IPS DF 4.7 (cell line): ENCODE data around the gene STARD9.

Source experiments
- DNase-seq: peaks from one replicate; pipeline ENCODE4 v3.0.0-alpha.2; 2013; ENCODE audit warnings: low spot score; ENCODE audit errors: extremely low read depth

The STARD9 gene

GRCh38 chr15:42728560-42728959 is 153.2 kb downstream of the STARD9 start:
- no peak for DNase-seq

- DNase-seq: no peak
These were observed 153.6 kb downstream of the STARD9 start for GRCh38 chr15:42728972-42729371.

- no peak for DNase-seq
These were observed 154.0 kb downstream of the STARD9 start for GRCh38 chr15:42729409-42729808.

GRCh38 chr15:42730135-42730534 is 154.7 kb downstream of the STARD9 start:
- no peak for DNase-seq

GRCh38 chr15:42730536-42730935 is 155.1 kb downstream of the STARD9 start:
- no peak for DNase-seq

- no peak for DNase-seq
These were observed 156.1 kb downstream of the STARD9 start for GRCh38 chr15:42731461-42731860.

GRCh38 chr15:42732095-42732827 is 156.9 kb downstream of the STARD9 start:
- DNase-seq: no peak

GRCh38 chr15:42733027-42733426 is 157.6 kb downstream of the STARD9 start:
- DNase-seq: no peak

GRCh38 chr15:42734076-42734672 is 158.8 kb downstream of the STARD9 start:
- no peak for DNase-seq

- no peak for DNase-seq
These were observed 160.2 kb downstream of the STARD9 start for GRCh38 chr15:42735382-42736165.

GRCh38 chr15:42736178-42736792 is 160.9 kb downstream of the STARD9 start:
- DNase-seq: no peak

GRCh38 chr15:42736793-42737528 is 161.6 kb downstream of the STARD9 start, which contains the start of gene CDAN1:
TSS of gene CDAN1 (minus strand) at chr15:42737128. CDS start at chr15:42737102, 26 bp downstream.
- DNase-seq: no peak

- DNase-seq: no peak
These were observed 162.3 kb downstream of the STARD9 start for GRCh38 chr15:42737529-42738328.

GRCh38 chr15:42741710-42742109 is 166.3 kb downstream of the STARD9 start:
- DNase-seq: no peak

GRCh38 chr15:42742149-42742548 is 166.7 kb downstream of the STARD9 start:
- no peak for DNase-seq

GRCh38 chr15:42744195-42744594 is 168.8 kb downstream of the STARD9 start:
- DNase-seq: no peak

- DNase-seq: no peak
These were observed 173.9 kb downstream of the STARD9 start for GRCh38 chr15:42749266-42749665.

- DNase-seq: no peak
These were observed 174.9 kb downstream of the STARD9 start for GRCh38 chr15:42750306-42750705.

- no peak for DNase-seq
These were observed 183.7 kb downstream of the STARD9 start for GRCh38 chr15:42759093-42759492.

- no peak for DNase-seq
These were observed 185.4 kb downstream of the STARD9 start for GRCh38 chr15:42760759-42761158.
